Colonic mucosa (tissue), 4 donors: ENCODE results near the gene GRIA4. TPM values are rescaled to one million over a fixed set of nuclear protein-coding genes. Genes with fewer than 3 reads are reported as not detected.
"Not testable (repeated sequence)": the region's sequence is repeated elsewhere in the genome, so short reads cannot be mapped to it uniquely, and the experiment has no call there.

Experiments
- DNase-seq: peaks from one replicate; pipeline ENCODE4 v3.0.0-alpha.2; 2020
- H3K27ac ChIP-seq: fragments of 200-600 bp; one replicate; pipeline ENCODE4 v1.8.0; 2021
- H3K27me3 ChIP-seq: fragments of 200-600 bp; one replicate; pipeline ENCODE4 v1.8.0; 2021
- H3K36me3 ChIP-seq: fragments of 200-600 bp; one replicate; pipeline ENCODE4 v1.8.0; 2021
- H3K4me1 ChIP-seq: fragments of 200-600 bp; one replicate; pipeline ENCODE4 v1.8.0; 2021; ENCODE audit warnings: mild to moderate bottlenecking
- H3K4me3 ChIP-seq: fragments of 200-600 bp; one replicate; pipeline ENCODE4 v1.8.0; 2021
- H3K9ac ChIP-seq, 2 donors: one replicate each; pipeline ENCODE4 v1.7.0; 2013; ENCODE audit warnings: control low read depth in 2 of 2, low read depth in 2 of 2, low read length in 2 of 2
- H3K9me3 ChIP-seq: fragments of 200-600 bp; one replicate; pipeline ENCODE4 v1.8.0; 2021
- intact Hi-C: fragments of 100-400 bp; cut with DNase I; formaldehyde crosslinking; loops from one replicate; pipeline ENCODE4 v1.14.1; 2022
- total RNA-seq, 2 donors: library from RNA; stranded (reverse); fragmentation: NEBNext Ultra II Directional in 1 of 2; extraction: Animal tissue kit (Norgen Biotek cat#: 25700) in 1 of 2; gene quantifications; one replicate each; pipeline ENCODE4 v1.2.1, GENCODE V29; 2021
- TF ChIP-seq, protein P1 (sequence below): fragments of 200-600 bp; IDR thresholded peaks from one replicate; pipeline ENCODE4 v1.8.0; 2022; ENCODE audit warnings: antibody characterized with exemption, mild to moderate bottlenecking
- donor health status: healthy.
- donor health status: DM: no; HTN: no; CAD: no.
- donor health status: DM: no; HTN: no; CAD: no.

The GRIA4 gene
- total RNA-seq, 2 donors from 2014 or later: 0.67 to 0.69 TPM

DNA sequence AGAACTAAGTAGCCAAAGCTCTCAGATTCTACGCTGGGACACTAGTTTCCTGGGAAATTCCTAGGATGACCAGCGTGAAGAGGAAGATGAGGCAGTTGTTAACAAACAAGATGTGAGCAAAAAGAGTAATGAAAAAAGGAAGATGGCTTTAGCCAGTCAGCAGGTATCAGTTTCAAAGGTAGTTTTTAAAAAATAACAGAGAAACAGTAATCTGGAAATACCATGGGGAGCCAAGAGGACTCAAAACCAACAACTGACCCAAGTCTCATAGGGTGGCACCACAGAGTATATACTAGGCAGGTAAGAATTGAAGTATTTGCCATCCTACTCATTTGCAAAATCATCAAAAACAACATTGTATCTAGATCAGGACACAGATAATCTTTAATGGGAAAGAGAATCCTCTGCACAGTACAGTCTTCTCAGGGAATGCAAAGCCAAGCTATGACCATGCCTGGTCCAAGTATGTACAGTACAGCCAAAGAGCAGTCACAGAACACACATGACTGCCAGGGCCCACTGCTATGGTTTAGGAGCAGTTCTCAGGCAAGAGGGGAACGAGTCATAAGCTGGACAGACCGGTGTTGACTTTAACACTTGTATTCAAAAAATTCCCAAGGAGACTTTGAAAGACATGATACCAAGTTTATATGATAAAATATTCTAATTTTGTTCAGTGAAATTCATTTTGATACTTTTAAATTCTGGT lies 391.6 kb downstream of the GRIA4 start:
- intact Hi-C loops: no loop called here
- DNase-seq: no peak
- TF ChIP-seq, protein P1, sequence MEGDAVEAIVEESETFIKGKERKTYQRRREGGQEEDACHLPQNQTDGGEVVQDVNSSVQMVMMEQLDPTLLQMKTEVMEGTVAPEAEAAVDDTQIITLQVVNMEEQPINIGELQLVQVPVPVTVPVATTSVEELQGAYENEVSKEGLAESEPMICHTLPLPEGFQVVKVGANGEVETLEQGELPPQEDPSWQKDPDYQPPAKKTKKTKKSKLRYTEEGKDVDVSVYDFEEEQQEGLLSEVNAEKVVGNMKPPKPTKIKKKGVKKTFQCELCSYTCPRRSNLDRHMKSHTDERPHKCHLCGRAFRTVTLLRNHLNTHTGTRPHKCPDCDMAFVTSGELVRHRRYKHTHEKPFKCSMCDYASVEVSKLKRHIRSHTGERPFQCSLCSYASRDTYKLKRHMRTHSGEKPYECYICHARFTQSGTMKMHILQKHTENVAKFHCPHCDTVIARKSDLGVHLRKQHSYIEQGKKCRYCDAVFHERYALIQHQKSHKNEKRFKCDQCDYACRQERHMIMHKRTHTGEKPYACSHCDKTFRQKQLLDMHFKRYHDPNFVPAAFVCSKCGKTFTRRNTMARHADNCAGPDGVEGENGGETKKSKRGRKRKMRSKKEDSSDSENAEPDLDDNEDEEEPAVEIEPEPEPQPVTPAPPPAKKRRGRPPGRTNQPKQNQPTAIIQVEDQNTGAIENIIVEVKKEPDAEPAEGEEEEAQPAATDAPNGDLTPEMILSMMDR: no peak
- no peak overlapping the region for H3K4me3 ChIP-seq
- H3K27me3 ChIP-seq: no peaks in the 10 kb centered on the region
- no peak overlapping the region for H3K9ac ChIP-seq
- no peak overlapping the region for H3K27ac ChIP-seq
- H3K36me3 ChIP-seq: no peaks in the 10 kb centered on the region
- no peaks in the 10 kb centered on the region for H3K9me3 ChIP-seq
- H3K4me1 ChIP-seq: no peaks in the 10 kb centered on the region

GRCh38 chr11:106003094-106003493 lies 393.2 kb downstream of the GRIA4 start:
- H3K9me3 ChIP-seq, H3K27me3 ChIP-seq, H3K9ac ChIP-seq, H3K4me1 ChIP-seq, intact Hi-C loops, H3K4me3 ChIP-seq, H3K27ac ChIP-seq, H3K36me3 ChIP-seq, DNase-seq: not testable (repeated sequence)

DNA sequence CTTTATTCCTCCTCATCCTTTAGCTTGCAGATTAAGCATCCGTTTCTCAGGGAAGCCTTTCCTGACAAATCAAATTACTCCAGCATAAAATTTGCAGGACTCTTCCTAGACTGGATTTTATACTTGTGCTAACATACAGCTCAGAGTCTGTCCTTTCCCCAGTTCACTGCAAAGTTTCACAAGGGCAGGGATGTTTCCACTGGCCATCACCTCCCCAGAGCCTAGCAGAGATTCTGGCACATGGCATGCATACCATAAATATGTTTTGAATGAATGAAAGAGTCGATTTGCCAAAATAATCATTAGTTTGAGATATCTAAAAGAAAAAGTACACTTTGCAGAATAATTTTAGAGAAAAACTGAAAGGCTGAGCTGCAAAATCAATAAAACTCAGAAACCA lies 401.6 kb downstream of the GRIA4 start:
- no peaks in the 10 kb centered on the region for H3K36me3 ChIP-seq
- no peaks in the 10 kb centered on the region for H3K4me1 ChIP-seq
- TF ChIP-seq, protein P1: no peak
- no peaks in the 10 kb centered on the region for H3K27me3 ChIP-seq
- H3K4me3 ChIP-seq: no peak overlapping the region
- H3K9me3 ChIP-seq: no peaks in the 10 kb centered on the region
- no peak overlapping the region for H3K27ac ChIP-seq
- no peak for DNase-seq
- intact Hi-C loops: no loop called here
- no peak overlapping the region for H3K9ac ChIP-seq

GRCh38 chr11:106012744-106013143 lies 402.9 kb downstream of the GRIA4 start:
- Histone ChIP-seq H3K9ac (no peak overlapping the region), H3K36me3 (no peaks in the 10 kb centered on the region), H3K4me3 (no peak overlapping the region), H3K27me3 (no peaks in the 10 kb centered on the region), H3K4me1 (no peaks in the 10 kb centered on the region), H3K27ac (no peak overlapping the region), H3K9me3 (no peaks in the 10 kb centered on the region)
- DNase-seq: no peak
- intact Hi-C loops: no loop called here
- TF ChIP-seq, protein P1: no peak

- no peak for DNase-seq
- TF ChIP-seq, protein P1: no peak
Measured at GRCh38 chr11:106014035-106014434, 404.2 kb downstream of the GRIA4 start.

DNA sequence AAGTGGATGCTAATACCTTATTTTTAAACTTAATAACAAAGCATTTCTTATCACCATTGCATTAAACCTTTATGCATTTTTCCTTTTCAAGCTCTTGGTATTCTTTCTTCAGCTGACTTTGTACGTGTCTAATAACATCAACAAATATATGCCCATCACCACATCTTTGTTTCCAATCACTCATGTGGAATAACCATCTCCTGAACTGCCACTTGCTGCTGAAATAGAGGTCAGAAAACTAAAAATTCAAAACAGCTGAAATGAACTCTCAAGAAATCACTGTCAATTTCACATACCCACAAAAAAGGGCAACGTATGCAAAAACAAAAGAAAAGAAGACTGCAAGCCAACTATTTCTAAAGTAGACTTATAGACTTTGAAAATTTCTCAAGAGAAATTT lies 404.7 kb downstream of the GRIA4 start:
- Histone ChIP-seq H3K27me3 (no peaks in the 10 kb centered on the region), H3K27ac (no peak overlapping the region), H3K9ac (no peak overlapping the region), H3K36me3 (no peaks in the 10 kb centered on the region), H3K4me1 (no peaks in the 10 kb centered on the region), H3K4me3 (no peak overlapping the region), H3K9me3 (no peaks in the 10 kb centered on the region)
- TF ChIP-seq, protein P1: no peak
- intact Hi-C loops: no loop called here
- DNase-seq: no peak

More at GRCh38 chr11:106014035-106014434, 404.2 kb downstream of the GRIA4 start:
- no peak overlapping the region for H3K27ac ChIP-seq
- H3K4me3 ChIP-seq: no peak overlapping the region
- H3K9me3 ChIP-seq: no peaks in the 10 kb centered on the region
- H3K36me3 ChIP-seq: no peaks in the 10 kb centered on the region
- H3K9ac ChIP-seq: no peak overlapping the region
- H3K4me1 ChIP-seq: no peaks in the 10 kb centered on the region
- H3K27me3 ChIP-seq: no peaks in the 10 kb centered on the region
- intact Hi-C loops: no loop called here
